ENCODE data around the gene NCAM1. TPM values are rescaled to one million over a fixed set of nuclear protein-coding genes. Genes with fewer than 3 reads are reported as not detected.

NCAM1 gene
- total and polyA plus RNA-seq, 2 donors (not counting 3 experiments of a cell fraction or from before 2014, with no cell fraction given): 0.03 TPM; not detected in 1

DNA sequence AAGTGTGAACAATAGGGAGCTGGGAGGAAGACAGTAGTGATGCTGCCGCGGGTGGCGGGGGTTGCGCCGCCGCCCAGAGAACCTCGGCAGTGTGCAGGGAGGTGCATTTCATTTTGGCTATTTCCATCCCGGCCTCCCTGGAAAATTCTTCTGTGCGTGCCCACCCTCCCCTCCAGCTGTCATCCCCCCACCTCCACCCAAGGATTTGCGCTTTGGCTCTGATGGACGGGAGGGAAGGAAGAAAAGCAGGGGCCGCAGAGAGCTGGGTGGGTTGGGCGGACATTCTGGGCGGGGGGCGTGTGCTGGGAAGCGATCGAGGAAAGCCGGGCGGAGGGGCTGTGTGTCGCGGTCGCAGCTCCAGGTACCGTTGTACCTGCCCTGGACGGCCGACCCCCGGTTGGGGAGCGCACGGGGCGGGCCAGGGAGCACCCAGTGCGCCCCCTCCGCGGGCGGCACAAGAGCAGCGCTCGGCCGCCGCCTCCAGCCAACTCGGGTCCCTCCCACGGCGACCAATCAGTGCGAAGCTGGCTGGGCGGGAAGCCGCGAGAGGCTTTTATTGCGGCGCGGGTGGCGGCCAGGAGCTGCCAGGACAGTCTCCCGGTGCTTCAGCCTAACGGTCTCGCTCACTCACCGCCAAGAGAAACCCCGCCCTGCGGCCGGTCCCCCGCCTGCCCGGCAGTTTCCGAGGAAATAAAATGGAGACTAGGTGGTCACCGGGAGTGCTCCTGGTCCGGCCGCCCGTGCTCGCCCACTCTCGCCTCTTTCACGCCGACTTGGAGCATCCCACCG, 1.6 kb downstream of the NCAM1 start:
- peak overlapping the region in 1 of 3 experiments; percentile 27 for H3K4me3 ChIP-seq (replicated peaks in 1 of 3; ENCODE audit: insufficient read depth in 1 of 3, low read depth in 1 of 3, low read length in 3 of 3)
- H3K36me3 ChIP-seq (ENCODE audit: control insufficient read depth in 2 of 2, extremely low read depth in 1 of 2, insufficient read depth in 2 of 2, low read length in 2 of 2): no peaks in the 10 kb centered on the region
- DNase-seq (ENCODE audit: low read depth, low spot score): no peak
- no TSS peak for BruUV-seq (replicated peaks)
- H3K9me3 ChIP-seq (replicated peaks; ENCODE audit: control insufficient read depth, insufficient read depth, low read length): no peaks in the 10 kb centered on the region
- H3K4me2 ChIP-seq (ENCODE audit: insufficient read depth, low read length): peak overlapping the region; percentile 67
- H3K9me1 ChIP-seq (replicated peaks; ENCODE audit: control insufficient read depth, extremely low read depth, insufficient read depth, low read length): no peaks in the 10 kb centered on the region
- H3K9ac ChIP-seq (replicated peaks; ENCODE audit: extremely low read depth, insufficient read depth, low read length): no peak overlapping the region
- TF ChIP-seq GATA2 (IDR thresholded peaks at IDR 0.05; ENCODE audit: insufficient read depth, insufficient read length, low read depth, low read length) (no peak), POLR2A (IDR thresholded peaks at IDR 0.05; ENCODE audit: low read depth, low read length) (no peak), MYC (IDR thresholded peaks at IDR 0.05; ENCODE audit: low read depth, low read length) (no peak), EZH2 (IDR thresholded peaks at IDR 0.05; ENCODE audit: borderline replicate concordance, low read depth, low read length, severe bottlenecking) (peak; percentile 51), JUN (IDR thresholded peaks at IDR 0.05; ENCODE audit: borderline replicate concordance, insufficient read depth, insufficient read length, low read depth) (no peak), FOS (IDR thresholded peaks at IDR 0.05; ENCODE audit: borderline replicate concordance, insufficient read depth, low read length) (no peak), POLR2AphosphoS5 (IDR thresholded peaks at IDR 0.05; ENCODE audit: insufficient read depth, low read depth, low read length) (no peak)
- TF ChIP-seq, protein P1, sequence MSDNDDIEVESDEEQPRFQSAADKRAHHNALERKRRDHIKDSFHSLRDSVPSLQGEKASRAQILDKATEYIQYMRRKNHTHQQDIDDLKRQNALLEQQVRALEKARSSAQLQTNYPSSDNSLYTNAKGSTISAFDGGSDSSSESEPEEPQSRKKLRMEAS (IDR thresholded peaks at IDR 0.05; ENCODE audit: insufficient read depth, insufficient read length): no peak
- no peaks in the 10 kb centered on the region for H3K79me2 ChIP-seq (ENCODE audit: control insufficient read depth, insufficient read depth, low read length)
- peak overlapping the region; percentile 59 for H2AFZ ChIP-seq (ENCODE audit: low read depth, low read length)
- H4K20me1 ChIP-seq (replicated peaks; ENCODE audit: control insufficient read depth, extremely low read depth, insufficient read depth, low read length): no peaks in the 10 kb centered on the region
- dilution Hi-C loops (cut with MboI; ENCODE audit: extremely low pct_ligation_motif_present, low sequenced_read_pairs) (no loop called here), intact Hi-C loops (cut with micrococcal nuclease) (loop anchor here (10.0 kb wide), 1 partner anchor 378 kb away; no protein-coding TSS in a partner anchor)
- H3K27ac ChIP-seq (ENCODE audit: insufficient read depth, low read depth, low read length): no peak overlapping the region
- H3K4me1 ChIP-seq (ENCODE audit: control insufficient read depth, extremely low read depth, insufficient read depth, low read length): peaks cover 13% of the 10 kb centered on the region
- POLR2A ChIA-PET: no interaction called here
- CTCF ChIA-PET: interaction anchor here (1.0 kb wide), 1 partner anchor 374 kb away, joined by 3 read pairs; no protein-coding TSS in a partner anchor
- no peak for FAIRE-seq
- peaks cover 26 to 46% of the 10 kb centered on the region in 2 experiments for H3K27me3 ChIP-seq (ENCODE audit: control insufficient read depth in 2 of 2, insufficient read depth in 2 of 2, low read length in 2 of 2)

Data from endothelial cell of umbilical vein (primary cell).